ENCODE results near the gene CDK15.

DNA sequence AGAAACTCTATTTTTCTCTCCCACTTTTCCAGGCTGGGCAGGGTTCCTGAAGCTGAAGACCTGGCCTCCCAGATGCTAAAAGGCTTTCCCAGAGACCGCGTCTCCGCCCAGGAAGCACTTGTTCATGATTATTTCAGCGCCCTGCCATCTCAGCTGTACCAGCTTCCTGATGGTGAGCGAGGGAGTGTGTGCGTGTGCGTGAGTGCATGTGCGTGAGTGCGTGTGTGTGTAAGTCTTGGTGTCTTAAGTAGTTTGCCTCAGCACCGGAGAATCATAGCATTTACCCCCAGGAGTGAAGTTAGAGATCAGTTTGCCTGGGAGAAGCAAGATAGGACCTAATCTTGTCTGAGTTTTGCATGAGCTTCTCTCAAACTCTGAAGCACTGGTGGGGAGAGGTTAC lies 73.7 kb downstream of the CDK15 start:
- TF ChIP-seq, protein P1, sequence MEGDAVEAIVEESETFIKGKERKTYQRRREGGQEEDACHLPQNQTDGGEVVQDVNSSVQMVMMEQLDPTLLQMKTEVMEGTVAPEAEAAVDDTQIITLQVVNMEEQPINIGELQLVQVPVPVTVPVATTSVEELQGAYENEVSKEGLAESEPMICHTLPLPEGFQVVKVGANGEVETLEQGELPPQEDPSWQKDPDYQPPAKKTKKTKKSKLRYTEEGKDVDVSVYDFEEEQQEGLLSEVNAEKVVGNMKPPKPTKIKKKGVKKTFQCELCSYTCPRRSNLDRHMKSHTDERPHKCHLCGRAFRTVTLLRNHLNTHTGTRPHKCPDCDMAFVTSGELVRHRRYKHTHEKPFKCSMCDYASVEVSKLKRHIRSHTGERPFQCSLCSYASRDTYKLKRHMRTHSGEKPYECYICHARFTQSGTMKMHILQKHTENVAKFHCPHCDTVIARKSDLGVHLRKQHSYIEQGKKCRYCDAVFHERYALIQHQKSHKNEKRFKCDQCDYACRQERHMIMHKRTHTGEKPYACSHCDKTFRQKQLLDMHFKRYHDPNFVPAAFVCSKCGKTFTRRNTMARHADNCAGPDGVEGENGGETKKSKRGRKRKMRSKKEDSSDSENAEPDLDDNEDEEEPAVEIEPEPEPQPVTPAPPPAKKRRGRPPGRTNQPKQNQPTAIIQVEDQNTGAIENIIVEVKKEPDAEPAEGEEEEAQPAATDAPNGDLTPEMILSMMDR (IDR thresholded peaks at IDR 0.05), result no peak
- no peak for TF ChIP-seq POLR2AphosphoS5 (IDR thresholded peaks at IDR 0.05; ENCODE audit: low read depth, low read length)
- TF ChIP-seq, protein P2, sequence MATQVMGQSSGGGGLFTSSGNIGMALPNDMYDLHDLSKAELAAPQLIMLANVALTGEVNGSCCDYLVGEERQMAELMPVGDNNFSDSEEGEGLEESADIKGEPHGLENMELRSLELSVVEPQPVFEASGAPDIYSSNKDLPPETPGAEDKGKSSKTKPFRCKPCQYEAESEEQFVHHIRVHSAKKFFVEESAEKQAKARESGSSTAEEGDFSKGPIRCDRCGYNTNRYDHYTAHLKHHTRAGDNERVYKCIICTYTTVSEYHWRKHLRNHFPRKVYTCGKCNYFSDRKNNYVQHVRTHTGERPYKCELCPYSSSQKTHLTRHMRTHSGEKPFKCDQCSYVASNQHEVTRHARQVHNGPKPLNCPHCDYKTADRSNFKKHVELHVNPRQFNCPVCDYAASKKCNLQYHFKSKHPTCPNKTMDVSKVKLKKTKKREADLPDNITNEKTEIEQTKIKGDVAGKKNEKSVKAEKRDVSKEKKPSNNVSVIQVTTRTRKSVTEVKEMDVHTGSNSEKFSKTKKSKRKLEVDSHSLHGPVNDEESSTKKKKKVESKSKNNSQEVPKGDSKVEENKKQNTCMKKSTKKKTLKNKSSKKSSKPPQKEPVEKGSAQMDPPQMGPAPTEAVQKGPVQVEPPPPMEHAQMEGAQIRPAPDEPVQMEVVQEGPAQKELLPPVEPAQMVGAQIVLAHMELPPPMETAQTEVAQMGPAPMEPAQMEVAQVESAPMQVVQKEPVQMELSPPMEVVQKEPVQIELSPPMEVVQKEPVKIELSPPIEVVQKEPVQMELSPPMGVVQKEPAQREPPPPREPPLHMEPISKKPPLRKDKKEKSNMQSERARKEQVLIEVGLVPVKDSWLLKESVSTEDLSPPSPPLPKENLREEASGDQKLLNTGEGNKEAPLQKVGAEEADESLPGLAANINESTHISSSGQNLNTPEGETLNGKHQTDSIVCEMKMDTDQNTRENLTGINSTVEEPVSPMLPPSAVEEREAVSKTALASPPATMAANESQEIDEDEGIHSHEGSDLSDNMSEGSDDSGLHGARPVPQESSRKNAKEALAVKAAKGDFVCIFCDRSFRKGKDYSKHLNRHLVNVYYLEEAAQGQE (IDR thresholded peaks at IDR 0.05; ENCODE audit: insufficient read depth in 1 of 2, low read depth in 2 of 2, low read length in 1 of 2), result no peak
- TF ChIP-seq SIN3A (IDR thresholded peaks at IDR 0.05; ENCODE audit: borderline replicate concordance, insufficient read depth, low read depth, low read length), result no peak

Data from Panc1 (cell line).